ENCODE results near the gene RNF214. TPM values are rescaled to one million over a fixed set of nuclear protein-coding genes. Genes with fewer than 3 reads are reported as not detected.

RNF214 gene
- total and polyA plus RNA-seq, 4 donors = 10.9 to 32.7 (median 21.9) TPM

DNA sequence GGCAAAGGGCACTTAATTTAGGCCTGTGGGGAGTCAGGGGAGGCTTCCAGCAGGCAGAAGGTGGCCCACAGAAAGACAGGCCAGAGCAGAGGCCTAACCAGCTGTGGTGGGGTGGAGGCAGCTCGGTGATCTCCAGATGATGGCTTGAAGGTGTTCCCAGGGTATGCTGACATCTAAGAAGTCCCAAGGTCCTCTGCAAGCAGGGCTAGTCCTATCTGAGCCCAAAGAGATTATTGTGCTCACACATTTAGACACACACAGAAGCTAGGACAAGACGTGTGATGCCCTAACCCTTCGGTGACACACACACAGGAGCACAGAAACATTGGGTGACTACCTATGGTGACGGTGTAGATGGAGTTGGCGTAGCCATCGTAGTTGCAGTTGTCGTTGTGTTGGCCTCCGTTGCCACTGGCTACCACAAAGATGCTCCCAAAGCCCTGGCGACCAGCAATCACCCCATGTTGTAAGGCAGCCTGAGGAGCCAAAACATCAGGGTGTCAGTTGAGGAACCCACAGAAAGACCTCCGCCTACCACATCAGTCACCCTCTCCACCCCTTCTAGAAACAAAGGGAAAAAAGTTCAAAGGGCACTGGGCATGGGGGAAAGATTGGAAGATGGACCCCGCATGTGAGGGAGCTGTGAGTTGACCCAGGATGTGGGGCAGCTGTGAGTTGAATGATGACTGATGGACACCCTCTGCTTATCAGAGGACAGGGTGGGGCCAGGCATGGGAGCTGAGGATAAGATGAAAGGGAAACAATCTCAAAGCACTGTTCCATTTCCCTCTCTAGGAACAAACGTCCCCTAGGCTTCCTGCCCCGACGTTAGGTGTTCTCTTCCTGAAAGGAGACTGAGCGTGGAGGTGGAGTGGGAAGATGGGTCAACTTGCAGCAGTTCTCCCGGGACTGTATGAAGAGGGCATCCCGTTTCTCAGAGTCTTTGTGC lies 8.5 kb upstream of the RNF214 start:
- Histone ChIP-seq H3K27me3 (ENCODE audit: control insufficient read depth in 1 of 2, insufficient read depth in 2 of 2, low read length in 1 of 2) (no peaks in the 10 kb centered on the region), H3K36me3 (ENCODE audit: control insufficient read depth in 1 of 2, insufficient read depth in 2 of 2, low read length in 1 of 2) (peaks cover 0 to 5% of the 10 kb centered on the region in 2 donors), H3K27ac (ENCODE audit: low read depth in 1 of 2, low read length in 2 of 2) (no peak overlapping the region), H3K9me3 (ENCODE audit: control insufficient read depth, low read length) (no peaks in the 10 kb centered on the region), H3K4me1 (ENCODE audit: control insufficient read depth in 1 of 2, insufficient read depth in 2 of 2, low read length in 2 of 2) (peaks cover 2 to 4% of the 10 kb centered on the region in 2 donors), H3K4me3 (ENCODE audit: low read length in 2 of 2) (no peak overlapping the region)
- no peak for ATAC-seq (ENCODE audit: low FRiP score)
- WGBS, 2 donors = 82 to 86% methylated on average over 17 of the region's 17 CpGs
- peak in 1 of 2 donors; percentile 39 for DNase-seq
- intact Hi-C loops (cut with DNase I) = no loop called here

DNA sequence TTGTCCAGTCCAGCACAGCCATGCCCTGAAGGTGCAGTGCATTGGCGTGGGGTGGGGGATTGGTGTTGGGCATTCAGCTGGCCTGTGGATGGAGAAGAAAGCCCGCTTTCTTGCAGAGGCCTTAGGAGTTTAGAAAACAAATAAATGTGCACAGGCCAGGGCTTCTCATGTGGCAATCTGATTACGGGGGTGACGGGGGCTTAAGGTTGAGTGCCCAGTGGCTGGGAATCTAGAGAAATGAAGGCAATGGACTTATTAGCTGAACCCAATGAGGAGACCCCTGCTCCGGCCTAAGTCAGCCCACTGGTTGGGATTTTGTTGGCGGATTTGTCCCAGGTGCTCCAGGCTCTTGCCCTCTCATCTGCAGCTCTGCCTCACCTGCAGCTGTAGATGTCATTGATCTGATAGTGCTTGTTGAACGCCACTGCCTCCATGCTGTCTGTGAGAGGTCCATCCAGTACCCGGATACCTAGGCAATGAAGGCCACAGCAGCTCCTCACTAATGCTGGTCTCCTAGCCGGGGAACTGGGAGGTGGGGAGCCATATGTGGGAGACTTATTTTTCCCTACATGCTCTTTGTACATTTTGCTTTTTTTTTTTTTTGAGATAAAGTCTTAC lies 6.8 kb upstream of the RNF214 start:
- no peak overlapping the region for H3K4me3 ChIP-seq (ENCODE audit: low read length in 2 of 2)
- intact Hi-C loops (cut with DNase I) = loop anchor here (1.0 to 5.0 kb wide), 4 partner anchors 28 to 121 kb away; no protein-coding TSS in a partner anchor
- DNase-seq (no peak), ATAC-seq (ENCODE audit: low FRiP score) (no peak)
- H3K27ac ChIP-seq (ENCODE audit: low read depth in 1 of 2, low read length in 2 of 2) = no peak overlapping the region
- H3K27me3 ChIP-seq (ENCODE audit: control insufficient read depth in 1 of 2, insufficient read depth in 2 of 2, low read length in 1 of 2) = no peaks in the 10 kb centered on the region
- WGBS, 2 donors = 91 to 93% methylated on average over 9 of the region's 9 CpGs
- peaks cover 0 to 5% of the 10 kb centered on the region in 2 donors for H3K36me3 ChIP-seq (ENCODE audit: control insufficient read depth in 1 of 2, insufficient read depth in 2 of 2, low read length in 1 of 2)
- H3K4me1 ChIP-seq (ENCODE audit: control insufficient read depth in 1 of 2, insufficient read depth in 2 of 2, low read length in 2 of 2) = no peaks in the 10 kb centered on the region
- no peaks in the 10 kb centered on the region for H3K9me3 ChIP-seq (ENCODE audit: control insufficient read depth, low read length)

DNA sequence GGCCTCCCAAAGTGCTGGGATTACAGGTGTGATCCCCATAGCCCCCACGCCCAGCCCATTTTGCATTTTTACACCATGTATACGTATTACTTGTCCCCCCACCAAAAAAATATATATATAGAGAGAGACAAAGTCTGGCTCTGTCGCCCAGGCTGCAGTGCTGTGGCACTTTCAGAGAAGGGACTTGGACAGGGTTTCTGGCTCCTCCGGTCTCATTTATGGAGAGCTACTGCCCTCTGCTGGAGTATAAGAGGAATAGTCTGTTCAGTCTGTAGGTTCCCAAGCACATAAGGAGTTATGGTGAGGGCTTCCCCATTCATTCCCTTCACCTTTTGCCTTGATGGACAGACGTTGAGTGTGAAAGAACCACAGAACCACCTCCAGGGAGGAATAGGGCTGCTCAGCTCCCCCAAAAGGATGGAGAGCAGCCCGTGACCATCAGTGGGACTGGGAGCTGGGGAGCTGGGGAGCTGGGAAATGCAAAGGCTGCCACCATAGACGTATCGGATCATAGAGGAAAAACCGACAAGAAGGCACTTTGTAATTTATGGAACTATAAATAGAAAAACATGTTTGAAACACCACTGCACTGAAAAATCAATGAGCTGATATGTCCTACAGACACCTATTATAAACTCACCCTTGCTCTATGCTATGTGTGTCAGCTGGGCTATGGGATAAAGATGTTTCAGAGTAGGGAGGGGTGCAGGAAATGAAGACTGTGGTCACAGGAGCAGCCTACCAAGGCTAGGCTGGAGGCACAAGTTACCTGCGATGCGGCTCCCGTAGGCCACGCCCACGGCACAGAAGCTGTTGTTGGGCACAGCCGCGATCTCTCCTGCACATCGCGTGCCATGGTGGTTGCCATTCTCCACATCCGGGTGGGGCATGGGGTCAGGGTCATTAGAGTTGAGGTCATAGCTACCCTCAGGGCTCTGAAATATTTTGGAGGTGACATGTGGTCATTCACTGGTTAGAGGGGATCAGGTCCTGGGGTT lies 5.8 kb upstream of the RNF214 start:
- Histone ChIP-seq H3K9me3 (ENCODE audit: control insufficient read depth, low read length) (no peaks in the 10 kb centered on the region), H3K27ac (ENCODE audit: low read depth in 1 of 2, low read length in 2 of 2) (no peak overlapping the region), H3K27me3 (ENCODE audit: control insufficient read depth in 1 of 2, insufficient read depth in 2 of 2, low read length in 1 of 2) (no peaks in the 10 kb centered on the region), H3K36me3 (ENCODE audit: control insufficient read depth in 1 of 2, insufficient read depth in 2 of 2, low read length in 1 of 2) (peaks cover 0 to 5% of the 10 kb centered on the region in 2 donors), H3K4me3 (ENCODE audit: low read length in 2 of 2) (no peak overlapping the region), H3K4me1 (ENCODE audit: control insufficient read depth in 1 of 2, insufficient read depth in 2 of 2, low read length in 2 of 2) (no peaks in the 10 kb centered on the region)
- intact Hi-C loops (cut with DNase I) = loop anchor here (2.0 to 5.0 kb wide), 3 partner anchors 44 to 122 kb away; no protein-coding TSS in a partner anchor
- ATAC-seq (ENCODE audit: low FRiP score) (peak; percentile 88), DNase-seq (peak; percentile 57 to 76)
- WGBS, 2 donors = 52 to 60% methylated on average over 19 of the region's 19 CpGs

DNA sequence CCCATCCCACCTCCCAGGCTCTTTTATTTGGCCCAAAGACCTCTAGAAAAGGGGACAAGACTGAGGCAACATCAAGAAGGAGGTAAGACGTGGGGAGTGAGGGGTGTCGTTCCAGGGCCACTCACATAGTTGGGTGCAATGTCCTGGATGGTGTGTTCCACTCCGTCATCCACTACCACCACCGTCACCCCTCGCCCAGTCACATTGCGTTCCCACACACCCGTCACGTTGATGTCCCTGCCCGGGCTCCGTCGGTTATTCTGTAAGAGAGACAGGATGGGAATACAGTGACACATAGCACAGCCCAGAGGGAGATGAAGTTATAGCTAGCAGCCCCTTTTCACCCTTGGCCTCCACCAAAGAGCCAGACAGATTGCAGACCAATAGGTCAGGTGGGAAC lies 4.4 kb upstream of the RNF214 start:
- intact Hi-C loops (cut with DNase I) = loop anchor here (2.0 to 5.0 kb wide), 3 partner anchors 46 to 121 kb away; no protein-coding TSS in a partner anchor
- 89% methylated on average over 11 of the region's 11 CpGs for WGBS, 2 donors
- Histone ChIP-seq H3K27me3 (ENCODE audit: control insufficient read depth in 1 of 2, insufficient read depth in 2 of 2, low read length in 1 of 2) (no peaks in the 10 kb centered on the region), H3K9me3 (ENCODE audit: control insufficient read depth, low read length) (no peaks in the 10 kb centered on the region), H3K4me1 (ENCODE audit: control insufficient read depth in 1 of 2, insufficient read depth in 2 of 2, low read length in 2 of 2) (no peaks in the 10 kb centered on the region), H3K36me3 (ENCODE audit: control insufficient read depth in 1 of 2, insufficient read depth in 2 of 2, low read length in 1 of 2) (peaks cover 0 to 5% of the 10 kb centered on the region in 2 donors), H3K27ac (ENCODE audit: low read depth in 1 of 2, low read length in 2 of 2) (no peak overlapping the region), H3K4me3 (ENCODE audit: low read length in 2 of 2) (no peak overlapping the region)
- DNase-seq (peak in 1 of 2 donors; percentile 54), ATAC-seq (ENCODE audit: low FRiP score) (no peak)

DNA sequence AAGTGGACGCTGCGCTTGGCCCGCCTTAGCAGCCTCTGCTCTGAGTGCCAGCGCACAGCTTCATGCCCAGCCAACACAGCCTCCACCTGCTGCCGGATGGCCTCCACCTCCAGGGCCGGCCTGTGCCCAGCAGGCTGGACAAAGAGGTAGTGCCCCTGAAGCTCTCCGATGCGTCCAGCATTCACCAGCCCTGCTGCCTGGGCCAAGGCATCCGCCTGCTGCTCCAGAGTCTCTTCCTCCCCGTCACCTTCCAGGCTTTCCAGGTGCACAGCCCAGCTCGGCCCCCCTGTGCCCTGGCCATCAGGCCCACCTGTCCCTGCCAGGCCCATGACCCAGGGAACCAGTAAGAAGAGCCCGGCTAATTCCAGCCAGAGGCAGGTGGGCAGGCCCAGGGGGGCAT lies 3.1 kb upstream of the RNF214 start:
- H3K4me1 ChIP-seq (ENCODE audit: control insufficient read depth in 1 of 2, insufficient read depth in 2 of 2, low read length in 2 of 2) = peaks cover 0 to 4% of the 10 kb centered on the region in 2 donors
- H3K9me3 ChIP-seq (ENCODE audit: control insufficient read depth, low read length) = no peaks in the 10 kb centered on the region
- peaks cover 0 to 5% of the 10 kb centered on the region in 2 donors for H3K36me3 ChIP-seq (ENCODE audit: control insufficient read depth in 1 of 2, insufficient read depth in 2 of 2, low read length in 1 of 2)
- DNase-seq = peak in 1 of 2 donors; percentile 68
- ATAC-seq (ENCODE audit: low FRiP score) = no peak
- no peak overlapping the region for H3K27ac ChIP-seq (ENCODE audit: low read depth in 1 of 2, low read length in 2 of 2)
- no peaks in the 10 kb centered on the region for H3K27me3 ChIP-seq (ENCODE audit: control insufficient read depth in 1 of 2, insufficient read depth in 2 of 2, low read length in 1 of 2)
- WGBS, 2 donors = 89 to 93% methylated on average over 12 of the region's 12 CpGs
- intact Hi-C loops (cut with DNase I) = loop anchor here (2.0 to 5.0 kb wide), 3 partner anchors 47 to 122 kb away; no protein-coding TSS in a partner anchor
- H3K4me3 ChIP-seq (ENCODE audit: low read length in 2 of 2) = no peak overlapping the region

DNA sequence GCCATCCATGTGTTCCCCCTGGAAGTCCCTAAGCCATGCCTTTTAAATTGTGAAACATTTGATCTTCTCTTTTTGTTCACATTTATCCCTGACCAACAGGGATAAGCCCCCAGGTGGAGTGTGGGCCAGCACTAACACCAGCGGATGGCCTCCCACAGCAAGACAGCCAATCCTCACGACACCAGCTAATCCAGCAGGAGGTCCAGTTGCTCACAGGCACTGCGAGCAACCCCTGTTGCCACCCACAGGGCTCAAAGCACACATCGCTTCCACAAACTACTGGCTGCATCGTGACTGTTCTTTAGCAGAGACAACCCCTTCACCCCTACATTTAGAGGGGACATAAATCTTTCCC lies 2.6 kb upstream of the RNF214 start:
- 82 to 84% methylated on average over 5 of the region's 5 CpGs for WGBS, 2 donors
- H3K4me3 ChIP-seq (ENCODE audit: low read length in 2 of 2) = no peak overlapping the region
- H3K4me1 ChIP-seq (ENCODE audit: control insufficient read depth in 1 of 2, insufficient read depth in 2 of 2, low read length in 2 of 2) = peaks cover 0 to 4% of the 10 kb centered on the region in 2 donors
- H3K9me3 ChIP-seq (ENCODE audit: control insufficient read depth, low read length) = no peaks in the 10 kb centered on the region
- DNase-seq = peak in 1 of 2 donors; percentile 36
- intact Hi-C loops (cut with DNase I) = loop anchor here (2.0 to 10.0 kb wide), 8 partner anchors 48 to 443 kb away; partner anchors contain the start of genes BACE1 (in 1 of the 2), CEP164 (in 1 of the 2), PAFAH1B2 (in 1 of the 2) and ZPR1 (in 1 of the 2)
- ATAC-seq (ENCODE audit: low FRiP score) = no peak
- H3K36me3 ChIP-seq (ENCODE audit: control insufficient read depth in 1 of 2, insufficient read depth in 2 of 2, low read length in 1 of 2) = peaks cover 0 to 5% of the 10 kb centered on the region in 2 donors
- no peaks in the 10 kb centered on the region for H3K27me3 ChIP-seq (ENCODE audit: control insufficient read depth in 1 of 2, insufficient read depth in 2 of 2, low read length in 1 of 2)
- no peak overlapping the region for H3K27ac ChIP-seq (ENCODE audit: low read depth in 1 of 2, low read length in 2 of 2)

DNA sequence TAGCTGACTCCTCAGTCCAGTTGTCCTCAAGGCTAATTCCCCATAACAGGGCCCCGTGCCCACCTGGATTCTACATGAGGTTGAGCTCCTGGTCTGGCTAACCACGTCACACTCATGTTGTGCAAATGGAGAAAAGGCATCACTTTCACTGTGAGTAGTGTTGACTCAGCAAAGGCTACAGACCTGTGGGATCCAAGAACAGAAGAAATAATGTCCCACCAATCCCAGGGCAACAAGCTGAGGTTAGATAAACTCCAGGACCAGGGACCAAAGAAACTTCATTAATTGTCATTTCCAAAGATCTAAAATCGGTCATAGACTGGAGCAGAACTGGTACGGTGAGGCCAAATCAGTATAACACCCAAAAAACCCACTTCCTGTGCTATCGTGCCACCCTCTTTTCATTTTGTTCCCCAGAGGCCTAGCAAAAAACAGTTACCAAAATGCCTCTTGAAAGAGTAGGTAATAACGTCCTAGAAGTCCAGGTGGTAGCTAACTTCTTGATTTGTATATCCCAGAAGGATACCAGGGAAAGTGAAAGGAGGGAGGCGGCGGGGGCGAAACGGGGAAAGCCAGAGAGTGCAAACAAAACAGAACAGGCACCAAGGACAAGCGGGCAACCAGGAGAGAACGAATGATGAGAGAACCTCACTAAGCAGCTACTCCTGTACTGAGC lies 2.0 kb upstream of the RNF214 start:
- peaks cover 0 to 5% of the 10 kb centered on the region in 2 donors for H3K36me3 ChIP-seq (ENCODE audit: control insufficient read depth in 1 of 2, insufficient read depth in 2 of 2, low read length in 1 of 2)
- no peaks in the 10 kb centered on the region for H3K9me3 ChIP-seq (ENCODE audit: control insufficient read depth, low read length)
- ATAC-seq (ENCODE audit: low FRiP score) (no peak), DNase-seq (peak in 1 of 2 donors; percentile 51)
- H3K4me1 ChIP-seq (ENCODE audit: control insufficient read depth in 1 of 2, insufficient read depth in 2 of 2, low read length in 2 of 2) = peaks cover 0 to 4% of the 10 kb centered on the region in 2 donors
- intact Hi-C loops (cut with DNase I) = loop anchor here (5.0 to 10.0 kb wide), 5 partner anchors 86 to 443 kb away; partner anchors contain the start of genes BACE1 (in 1 of the 2), CEP164 (in 1 of the 2), PAFAH1B2 (in 1 of the 2) and ZPR1 (in 1 of the 2)
- 69 to 72% methylated on average over 12 of the region's 12 CpGs for WGBS, 2 donors
- H3K4me3 ChIP-seq (ENCODE audit: low read length in 2 of 2) = no peak overlapping the region
- H3K27ac ChIP-seq (ENCODE audit: low read depth in 1 of 2, low read length in 2 of 2) = no peak overlapping the region
- H3K27me3 ChIP-seq (ENCODE audit: control insufficient read depth in 1 of 2, insufficient read depth in 2 of 2, low read length in 1 of 2) = no peaks in the 10 kb centered on the region
